HG03457 (cell line): ENCODE measurements around the gene CCL26.
"Not testable (repeated sequence)": the region's sequence is repeated elsewhere in the genome, so short reads cannot be mapped to it uniquely, and the experiment has no call there.

Experiments used
- ATAC-seq: cut with Tn5 transposase; IDR thresholded peaks from one replicate; pipeline ENCODE4 v1.9.1; 2021; ENCODE audit warnings: moderate number of reproducible peaks; ENCODE audit not compliant: unreplicated experiment

Gene CCL26

GRCh38 chr7:75739796-75740672 lies 32.0 kb downstream of the CCL26 start:
- ATAC-seq, result no peak

- peak; percentile 94 for ATAC-seq
These were observed 32.8 kb downstream of the CCL26 start for GRCh38 chr7:75738975-75739795.

GRCh38 chr7:75738604-75738974 lies 33.4 kb downstream of the CCL26 start, which contains the start of gene HIP1:
Gene HIP1 (minus strand): TSS chr7:75738941. CDS start chr7:75738920, 21 bp downstream.
- no peak for ATAC-seq

GRCh38 chr7:75737856-75738603 lies 34.0 kb downstream of the CCL26 start:
- no peak for ATAC-seq

- no peak for ATAC-seq
These were observed 36.2 kb downstream of the CCL26 start for GRCh38 chr7:75735581-75736350.

GRCh38 chr7:75734586-75735458 lies 37.2 kb downstream of the CCL26 start:
- ATAC-seq, result no peak

GRCh38 chr7:75732764-75733630 lies 39.0 kb downstream of the CCL26 start:
- no peak for ATAC-seq

GRCh38 chr7:75732016-75732521 lies 39.9 kb downstream of the CCL26 start:
- no peak for ATAC-seq

GRCh38 chr7:75729851-75730274 lies 42.1 kb downstream of the CCL26 start:
- ATAC-seq, result no peak

GRCh38 chr7:75727881-75728593 lies 44.0 kb downstream of the CCL26 start:
- no peak for ATAC-seq

- ATAC-seq, result not testable (repeated sequence)
These were observed 44.7 kb downstream of the CCL26 start for GRCh38 chr7:75727351-75727750.

GRCh38 chr7:75725306-75725705 lies 46.7 kb downstream of the CCL26 start:
- ATAC-seq, result no peak

- ATAC-seq, result no peak
These were observed 48.6 kb downstream of the CCL26 start for GRCh38 chr7:75723444-75723843.

- ATAC-seq, result no peak
These were observed 49.6 kb downstream of the CCL26 start for GRCh38 chr7:75722373-75722772.

- not testable (repeated sequence) for ATAC-seq
These were observed 50.1 kb downstream of the CCL26 start for GRCh38 chr7:75721922-75722321.

- ATAC-seq, result no peak
These were observed 50.6 kb downstream of the CCL26 start for GRCh38 chr7:75721426-75721825.

- ATAC-seq, result no peak
These were observed 52.4 kb downstream of the CCL26 start for GRCh38 chr7:75719626-75720025.
